ENCODE measurements around the gene HLF. TPM values are rescaled to one million over a fixed set of nuclear protein-coding genes. Genes with fewer than 3 reads are reported as not detected.

The HLF gene
- total RNA-seq, 1 donor, result not detected

GRCh38 chr17:55289106-55289446, 24.3 kb downstream of the HLF start:
- no peak for TF ChIP-seq CTCF (IDR thresholded peaks at IDR 0.05; ENCODE audit: insufficient read depth, low read depth, low read length)
- DNase-seq (ENCODE audit: low read depth), result no peak
- no peak overlapping the region for H3K4me3 ChIP-seq (ENCODE audit: low read depth, low read length)

GRCh38 chr17:55289978-55290377, 25.2 kb downstream of the HLF start:
- DNase-seq (ENCODE audit: low read depth), result no peak
- no peak for TF ChIP-seq CTCF (IDR thresholded peaks at IDR 0.05; ENCODE audit: insufficient read depth, low read depth, low read length)
- no peak overlapping the region for H3K4me3 ChIP-seq (ENCODE audit: low read depth, low read length)

GRCh38 chr17:55290492-55291113, 25.8 kb downstream of the HLF start:
- H3K4me3 ChIP-seq (ENCODE audit: low read depth, low read length), result no peak overlapping the region
- TF ChIP-seq CTCF (IDR thresholded peaks at IDR 0.05; ENCODE audit: insufficient read depth, low read depth, low read length), result no peak
- no peak for DNase-seq (ENCODE audit: low read depth)

GRCh38 chr17:55291114-55291507, 26.4 kb downstream of the HLF start:
- H3K4me3 ChIP-seq (ENCODE audit: low read depth, low read length), result no peak overlapping the region
- DNase-seq (ENCODE audit: low read depth), result no peak
- no peak for TF ChIP-seq CTCF (IDR thresholded peaks at IDR 0.05; ENCODE audit: insufficient read depth, low read depth, low read length)

- no peak overlapping the region for H3K4me3 ChIP-seq (ENCODE audit: low read depth, low read length)
- DNase-seq (ENCODE audit: low read depth), result no peak
- TF ChIP-seq CTCF (IDR thresholded peaks at IDR 0.05; ENCODE audit: insufficient read depth, low read depth, low read length), result no peak
Observed at GRCh38 chr17:55292094-55292493, 27.3 kb downstream of the HLF start.

- no peak for TF ChIP-seq CTCF (IDR thresholded peaks at IDR 0.05; ENCODE audit: insufficient read depth, low read depth, low read length)
- no peak overlapping the region for H3K4me3 ChIP-seq (ENCODE audit: low read depth, low read length)
- peak; percentile 6 for DNase-seq (ENCODE audit: low read depth)
Observed at GRCh38 chr17:55294042-55294751, 29.4 kb downstream of the HLF start.

Measured in fibroblast of villous mesenchyme (primary cell).